ENCODE results near the gene GEMIN8. TPM values are rescaled to one million over a fixed set of nuclear protein-coding genes. Genes with fewer than 3 reads are reported as not detected.

GEMIN8 gene
- total and polyA plus RNA-seq, 2 donors (not counting 1 experiment from before 2014, with no cell fraction given), result 20.6 to 26.1 TPM

- intact Hi-C loops (cut with micrococcal nuclease), result loop anchor here (1.0 to 10.0 kb wide), 4 partner anchors 665 to 1642 kb away; partner anchors contain the start of genes PIGA and PRPS2
Observed at GRCh38 chrX:14030174-14030530, 460 bp upstream of the GEMIN8 start.

More at GRCh38 chrX:14030174-14030530, 460 bp upstream of the GEMIN8 start:
- H3K27me3 Mint-ChIP-seq, result no peaks in the 10 kb centered on the region
- H3K4me3 Mint-ChIP-seq, result peak overlapping the region; percentile 96
- Histone ChIP-seq H2AFZ (ENCODE audit: insufficient read depth, low read depth, low read length, poor library complexity, severe bottlenecking) (peak overlapping the region; percentile 93), H3K36me3 (replicated peaks in 1 of 2; ENCODE audit: control extremely low read depth in 1 of 2, control insufficient read depth in 1 of 2, extremely low read depth in 1 of 2, insufficient read depth in 2 of 2, low read length in 1 of 2) (peaks cover 0 to 2% of the 10 kb centered on the region in 2 experiments), H3K27ac (ENCODE audit: low read length in 2 of 2) (peak overlapping the region; percentile 77 to 93), H3K4me3 (ENCODE audit: control extremely low read depth in 1 of 5, extremely low read depth in 1 of 5, insufficient read depth in 1 of 5, low read depth in 2 of 5, low read length in 4 of 5) (peak overlapping the region; percentile 22 to 92 (median 80)), H3K4me2 (replicated peaks; ENCODE audit: low read depth, low read length, poor library complexity, severe bottlenecking) (peak overlapping the region; percentile 79), H3K9me3 (ENCODE audit: control extremely low read depth in 1 of 3, control insufficient read depth in 2 of 3, insufficient read depth in 1 of 3, low read length in 2 of 3) (no peaks in the 10 kb centered on the region), H3K79me2 (ENCODE audit: control insufficient read depth, insufficient read depth, low read length) (peaks cover 16% of the 10 kb centered on the region), H3K9ac (ENCODE audit: low read length) (peak overlapping the region; percentile 91), H3K4me1 (ENCODE audit: control insufficient read depth in 2 of 2, insufficient read depth in 2 of 2, low read length in 2 of 2) (peaks cover 17 to 23% of the 10 kb centered on the region in 2 donors), H4K20me1 (ENCODE audit: control insufficient read depth, insufficient read depth, low read length, poor library complexity, severe bottlenecking) (no peaks in the 10 kb centered on the region), H3K27me3 (replicated peaks in 1 of 4; ENCODE audit: control extremely low read depth in 1 of 4, control insufficient read depth in 3 of 4, insufficient read depth in 4 of 4, low read length in 3 of 4) (peaks cover 0 to 17% (median 0%) of the 10 kb centered on the region in 4 experiments)
- TF ChIP-seq CTCF (IDR thresholded peaks at IDR 0.05) (no peak), EZH2 (IDR thresholded peaks at IDR 0.05; ENCODE audit: borderline replicate concordance, insufficient read depth, low read depth, low read length, poor library complexity, severe bottlenecking) (no peak)
- 0% methylated on average over 1 of the region's 7 CpGs for WGBS (ENCODE audit: insufficient coverage)
- peaks cover 28% of the 10 kb centered on the region for H3K4me1 Mint-ChIP-seq
- H3K27ac Mint-ChIP-seq, result peak overlapping the region; percentile 98
- ATAC-seq (ENCODE audit: low read depth), result no peak
- ChIA-PET POLR2A (interaction anchor here (0.8 kb wide), 1 partner anchor 377 kb away, joined by 3 read pairs; the partner anchor contains the start of gene TCEANC), CTCF (interaction anchor here (0.7 to 2.7 kb wide), 5 partner anchors 280 to 525 kb away, joined by 3 to 21 read pairs (median 3); no protein-coding TSS in a partner anchor)
- no peak for DNase-seq
- no peaks in the 10 kb centered on the region for H3K9me3 Mint-ChIP-seq (ENCODE audit: insufficient read depth)
